HepG2 (cell line): ENCODE measurements around the gene RBM18. TPM values are rescaled to one million over a fixed set of nuclear protein-coding genes. Genes with fewer than 3 reads are reported as not detected.

Source experiments
- ATF5 ChIP-seq: sonication (generic); formaldehyde crosslinking; IDR thresholded peaks from 2 replicates; pipeline ENCODE4 v1.4.0; 2020; ENCODE audit warnings: mild to moderate bottlenecking, low read depth, missing genetic modification reagents
- CBFB ChIP-seq: sonication (generic); formaldehyde crosslinking; IDR thresholded peaks from 2 replicates; pipeline ENCODE4 v1.4.0; 2020; ENCODE audit warnings: missing genetic modification reagents
- HDAC1 ChIP-seq: sonication (generic); formaldehyde crosslinking; IDR thresholded peaks from 2 replicates; pipeline ENCODE4 v1.5.1; 2020; ENCODE audit warnings: mild to moderate bottlenecking, missing genetic modification reagents
- HNF4G ChIP-seq, 2 experiments: sonication (generic) in 1 of 2; formaldehyde crosslinking in 1 of 2; IDR thresholded peaks; 2 replicates each; pipeline versions ENCODE4 v1.4.0 to v1.6.1; 2011 to 2020; ENCODE audit warnings: borderline replicate concordance in 2 of 2, low read depth in 2 of 2, mild to moderate bottlenecking in 2 of 2, low read length in 1 of 2, missing genetic modification reagents in 1 of 2, moderate library complexity in 1 of 2
- NFYB ChIP-seq: sonication (generic); formaldehyde crosslinking; IDR thresholded peaks from 2 replicates; pipeline ENCODE4 v1.4.0; 2020; ENCODE audit warnings: missing genetic modification reagents
- POGZ ChIP-seq: sonication (generic); formaldehyde crosslinking; IDR thresholded peaks from 2 replicates; pipeline ENCODE4 v1.4.0; 2020; ENCODE audit warnings: mild to moderate bottlenecking, missing genetic modification reagents
- TCF7 ChIP-seq: sonication (generic); IDR thresholded peaks from 2 replicates; pipeline ENCODE4 v1.6.1; 2016; ENCODE audit warnings: antibody characterized with exemption, low read depth
- ZNF629 ChIP-seq: sonication (generic); formaldehyde crosslinking; conservative IDR thresholded peaks from 2 replicates; pipeline ENCODE4 v1.5.0; 2020; ENCODE audit warnings: missing genetic modification reagents
- ZNF841 ChIP-seq: sonication (generic); formaldehyde crosslinking; IDR thresholded peaks from 2 replicates; pipeline ENCODE4 v1.8.1; 2023; ENCODE audit warnings: missing genetic modification reagents, borderline replicate concordance
- polyA plus RNA-seq, 8 experiments: library from polyadenylated mRNA; depleted of rRNA in 3 of 8; stranded (reverse) in 7 of 8; unstranded in 1 of 8; fragments of >200 nt; fragmentation: Illumina TruSeq in 4 of 8; extraction: Trizol in 4 of 8; gene quantifications; 2 replicates each; pipeline versions ENCODE4 v1.2.1 to v1.2.3, GENCODE V29; 2011 to 2016; ENCODE audit warnings: low read depth in 4 of 8, missing spikeins in 1 of 8, mixed read lengths in 1 of 8; ENCODE audit not compliant: insufficient read depth in 1 of 8
- total RNA-seq, 5 experiments: library from RNA; depleted of rRNA; stranded (reverse); fragments of >200 nt; fragmentation: Illumina TruSeq; extraction: Trizol; gene quantifications; 2 replicates each; pipeline ENCODE4 v1.2.3, GENCODE V29; 2016; ENCODE audit warnings: low read depth in 1 of 5
- TF ChIP-seq, protein P1 (sequence below): sonication (generic); formaldehyde crosslinking; IDR thresholded peaks from 2 replicates; pipeline ENCODE4 v1.9.0; 2022; ENCODE audit warnings: missing genetic modification reagents, mild to moderate bottlenecking, borderline replicate concordance
- TF ChIP-seq, protein P2 (sequence below): sonication (generic); formaldehyde crosslinking; IDR thresholded peaks from 2 replicates; pipeline ENCODE4 v1.5.1; 2020; ENCODE audit warnings: mild to moderate bottlenecking, missing genetic modification reagents, borderline replicate concordance

The RBM18 gene
- total and polyA plus RNA-seq, 2 of the 13 experiments (the other 11 are each of a cell fraction or from before 2014, with no cell fraction given): 12.6 to 16.6 TPM

GRCh38 chr9:122190597-122191381 lies 73.9 kb downstream of the RBM18 start (continued):
- TF ChIP-seq ATF5 (CRISPR knock-in tag) (no peak), ZNF629 (no peak), ZNF841 (CRISPR knock-in tag) (no peak), CBFB (CRISPR knock-in tag) (0 out of 2 replicates have a peak, but pooled peaks have one; percentile 21), POGZ (CRISPR knock-in tag) (no peak), HNF4G (IDR thresholded peaks at IDR 0.05; ENCODE audit: borderline replicate concordance, low read depth, low read length) (peak; percentile 67), HNF4G (CRISPR knock-in tag; IDR thresholded peaks at IDR 0.05; ENCODE audit: borderline replicate concordance, low read depth) (no peak), TCF7 (peak; percentile 59; the same call in 1 of the 2 replicates), HDAC1 (peak; percentile 66), NFYB (CRISPR knock-in tag) (no peak)
- TF ChIP-seq, protein P1, sequence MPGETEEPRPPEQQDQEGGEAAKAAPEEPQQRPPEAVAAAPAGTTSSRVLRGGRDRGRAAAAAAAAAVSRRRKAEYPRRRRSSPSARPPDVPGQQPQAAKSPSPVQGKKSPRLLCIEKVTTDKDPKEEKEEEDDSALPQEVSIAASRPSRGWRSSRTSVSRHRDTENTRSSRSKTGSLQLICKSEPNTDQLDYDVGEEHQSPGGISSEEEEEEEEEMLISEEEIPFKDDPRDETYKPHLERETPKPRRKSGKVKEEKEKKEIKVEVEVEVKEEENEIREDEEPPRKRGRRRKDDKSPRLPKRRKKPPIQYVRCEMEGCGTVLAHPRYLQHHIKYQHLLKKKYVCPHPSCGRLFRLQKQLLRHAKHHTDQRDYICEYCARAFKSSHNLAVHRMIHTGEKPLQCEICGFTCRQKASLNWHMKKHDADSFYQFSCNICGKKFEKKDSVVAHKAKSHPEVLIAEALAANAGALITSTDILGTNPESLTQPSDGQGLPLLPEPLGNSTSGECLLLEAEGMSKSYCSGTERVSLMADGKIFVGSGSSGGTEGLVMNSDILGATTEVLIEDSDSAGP (CRISPR knock-in tag): peak; percentile 26; the same call in 1 of the 2 replicates
- TF ChIP-seq, protein P2, sequence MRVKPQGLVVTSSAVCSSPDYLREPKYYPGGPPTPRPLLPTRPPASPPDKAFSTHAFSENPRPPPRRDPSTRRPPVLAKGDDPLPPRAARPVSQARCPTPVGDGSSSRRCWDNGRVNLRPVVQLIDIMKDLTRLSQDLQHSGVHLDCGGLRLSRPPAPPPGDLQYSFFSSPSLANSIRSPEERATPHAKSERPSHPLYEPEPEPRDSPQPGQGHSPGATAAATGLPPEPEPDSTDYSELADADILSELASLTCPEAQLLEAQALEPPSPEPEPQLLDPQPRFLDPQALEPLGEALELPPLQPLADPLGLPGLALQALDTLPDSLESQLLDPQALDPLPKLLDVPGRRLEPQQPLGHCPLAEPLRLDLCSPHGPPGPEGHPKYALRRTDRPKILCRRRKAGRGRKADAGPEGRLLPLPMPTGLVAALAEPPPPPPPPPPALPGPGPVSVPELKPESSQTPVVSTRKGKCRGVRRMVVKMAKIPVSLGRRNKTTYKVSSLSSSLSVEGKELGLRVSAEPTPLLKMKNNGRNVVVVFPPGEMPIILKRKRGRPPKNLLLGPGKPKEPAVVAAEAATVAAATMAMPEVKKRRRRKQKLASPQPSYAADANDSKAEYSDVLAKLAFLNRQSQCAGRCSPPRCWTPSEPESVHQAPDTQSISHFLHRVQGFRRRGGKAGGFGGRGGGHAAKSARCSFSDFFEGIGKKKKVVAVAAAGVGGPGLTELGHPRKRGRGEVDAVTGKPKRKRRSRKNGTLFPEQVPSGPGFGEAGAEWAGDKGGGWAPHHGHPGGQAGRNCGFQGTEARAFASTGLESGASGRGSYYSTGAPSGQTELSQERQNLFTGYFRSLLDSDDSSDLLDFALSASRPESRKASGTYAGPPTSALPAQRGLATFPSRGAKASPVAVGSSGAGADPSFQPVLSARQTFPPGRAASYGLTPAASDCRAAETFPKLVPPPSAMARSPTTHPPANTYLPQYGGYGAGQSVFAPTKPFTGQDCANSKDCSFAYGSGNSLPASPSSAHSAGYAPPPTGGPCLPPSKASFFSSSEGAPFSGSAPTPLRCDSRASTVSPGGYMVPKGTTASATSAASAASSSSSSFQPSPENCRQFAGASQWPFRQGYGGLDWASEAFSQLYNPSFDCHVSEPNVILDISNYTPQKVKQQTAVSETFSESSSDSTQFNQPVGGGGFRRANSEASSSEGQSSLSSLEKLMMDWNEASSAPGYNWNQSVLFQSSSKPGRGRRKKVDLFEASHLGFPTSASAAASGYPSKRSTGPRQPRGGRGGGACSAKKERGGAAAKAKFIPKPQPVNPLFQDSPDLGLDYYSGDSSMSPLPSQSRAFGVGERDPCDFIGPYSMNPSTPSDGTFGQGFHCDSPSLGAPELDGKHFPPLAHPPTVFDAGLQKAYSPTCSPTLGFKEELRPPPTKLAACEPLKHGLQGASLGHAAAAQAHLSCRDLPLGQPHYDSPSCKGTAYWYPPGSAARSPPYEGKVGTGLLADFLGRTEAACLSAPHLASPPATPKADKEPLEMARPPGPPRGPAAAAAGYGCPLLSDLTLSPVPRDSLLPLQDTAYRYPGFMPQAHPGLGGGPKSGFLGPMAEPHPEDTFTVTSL (CRISPR knock-in tag): peak; percentile 38; the same call in 1 of the 2 replicates
